Esophagus squamous epithelium (tissue), 5 donors: ENCODE results near the gene ERAS. TPM values are rescaled to one million over a fixed set of nuclear protein-coding genes. Genes with fewer than 3 reads are reported as not detected.
"Not testable (repeated sequence)": the region's sequence is repeated elsewhere in the genome, so short reads cannot be mapped to it uniquely, and the experiment has no call there.

Source experiments
- DNase-seq: peaks from one replicate; lab custom pipeline; 2025; lab: John Stamatoyannopoulos, UW
- H3K27ac ChIP-seq, 4 donors: fragments of 200-600 bp; sonication (generic); one replicate each; pipeline ENCODE4 v1.5.1; 2016 to 2019; ENCODE audit warnings: mild to moderate bottlenecking in 1 of 4
- H3K27me3 ChIP-seq, 4 donors: fragments of 200-600 bp; sonication (generic); 1 replicate in 3 of 4; 2 replicates in 1 of 4; pipeline versions ENCODE4 v1.5.1 to v1.6.0; 2017 to 2021; ENCODE audit warnings: antibody characterized with exemption in 1 of 4
- H3K36me3 ChIP-seq, 3 donors: fragments of 200-600 bp; sonication (generic); one replicate each; pipeline ENCODE4 v1.5.1; 2016 to 2019
- H3K4me1 ChIP-seq, 3 donors: fragments of 200-600 bp; sonication (generic); one replicate each; pipeline ENCODE4 v1.5.1; 2017 to 2019
- H3K4me3 ChIP-seq, 4 donors: fragments of 200-600 bp; sonication (generic); 1 replicate in 3 of 4; 2 replicates in 1 of 4; pipeline ENCODE4 v1.5.1; 2016 to 2019; ENCODE audit warnings: mild to moderate bottlenecking in 2 of 4, moderate library complexity in 1 of 4
- H3K9me3 ChIP-seq, 3 donors: fragments of 200-600 bp; sonication (generic); one replicate each; pipeline ENCODE4 v1.5.1; 2016 to 2019
- POLR2A ChIP-seq, 4 donors: fragments of 450-650 bp; IDR thresholded peaks; one replicate each; pipeline ENCODE4 v1.6.1; 2017; ENCODE audit warnings: antibody characterized with exemption in 4 of 4, mild to moderate bottlenecking in 4 of 4, moderate library complexity in 3 of 4
- WGBS, 2 donors: methylation state at CpG; one replicate each; pipeline ENCODE4 v1.1.5; 2018; 5-methylcytosine and 5-hydroxymethylcytosine counted together
- intact Hi-C: fragments of 100-400 bp; cut with DNase I; formaldehyde crosslinking; loops from one replicate; pipeline ENCODE4 v1.15.0; 2022
- total RNA-seq, 4 donors: library from RNA; depleted of rRNA; stranded (reverse); fragments of >200 nt; gene quantifications; one replicate each; pipeline ENCODE4 v1.1.0, GENCODE V29; 2016
- TF ChIP-seq, protein P1 (sequence below), 6 experiments: fragments of 450-650 bp in 4 of 6; fragments of 200-600 bp in 2 of 6; sonication (generic) in 2 of 6; IDR thresholded peaks; one replicate each; pipeline ENCODE4 v1.5.1; 2016 to 2019; ENCODE audit warnings: antibody characterized with exemption in 6 of 6, mild to moderate bottlenecking in 4 of 6, moderate library complexity in 4 of 6
- donor health status: DM: yes; HTN: yes; CAD: no.

The ERAS gene
- total RNA-seq, 4 donors from 2014 or later, result not detected

DNA sequence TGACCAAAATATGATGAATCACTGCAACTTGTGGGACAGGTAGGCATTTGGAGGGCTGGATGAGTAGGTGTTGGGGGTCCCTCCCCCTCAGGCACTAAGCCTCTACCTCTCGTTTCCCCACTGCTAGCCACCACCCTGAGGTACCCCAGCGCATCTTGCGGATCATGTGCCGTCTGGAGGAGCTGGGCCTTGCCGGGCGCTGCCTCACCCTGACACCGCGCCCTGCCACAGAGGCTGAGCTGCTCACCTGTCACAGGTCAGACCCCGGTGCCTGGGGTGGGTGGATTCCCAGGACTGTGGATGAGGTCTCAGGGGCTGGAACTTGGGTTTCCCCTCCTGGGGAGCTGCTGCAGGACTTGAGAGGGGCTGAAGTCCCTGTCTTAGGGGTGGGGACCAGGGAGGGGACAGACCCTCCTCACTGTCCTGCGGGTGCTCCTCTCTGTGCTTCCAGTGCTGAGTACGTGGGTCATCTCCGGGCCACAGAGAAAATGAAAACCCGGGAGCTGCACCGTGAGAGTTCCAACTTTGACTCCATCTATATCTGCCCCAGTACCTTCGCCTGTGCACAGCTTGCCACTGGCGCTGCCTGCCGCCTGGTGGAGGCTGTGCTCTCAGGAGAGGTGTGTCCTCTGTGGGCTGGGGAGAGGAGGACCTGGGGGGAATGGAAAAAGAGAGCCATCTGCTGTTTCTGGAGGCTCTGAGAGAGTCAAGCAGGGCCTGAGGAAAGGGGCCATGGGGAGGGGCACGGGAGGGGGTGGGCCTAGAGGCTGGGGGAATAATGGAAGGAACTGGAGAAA lies 10.1 kb upstream of the ERAS start:
- no peak for TF ChIP-seq POLR2A (IDR thresholded peaks at IDR 0.05)
- TF ChIP-seq, protein P1, sequence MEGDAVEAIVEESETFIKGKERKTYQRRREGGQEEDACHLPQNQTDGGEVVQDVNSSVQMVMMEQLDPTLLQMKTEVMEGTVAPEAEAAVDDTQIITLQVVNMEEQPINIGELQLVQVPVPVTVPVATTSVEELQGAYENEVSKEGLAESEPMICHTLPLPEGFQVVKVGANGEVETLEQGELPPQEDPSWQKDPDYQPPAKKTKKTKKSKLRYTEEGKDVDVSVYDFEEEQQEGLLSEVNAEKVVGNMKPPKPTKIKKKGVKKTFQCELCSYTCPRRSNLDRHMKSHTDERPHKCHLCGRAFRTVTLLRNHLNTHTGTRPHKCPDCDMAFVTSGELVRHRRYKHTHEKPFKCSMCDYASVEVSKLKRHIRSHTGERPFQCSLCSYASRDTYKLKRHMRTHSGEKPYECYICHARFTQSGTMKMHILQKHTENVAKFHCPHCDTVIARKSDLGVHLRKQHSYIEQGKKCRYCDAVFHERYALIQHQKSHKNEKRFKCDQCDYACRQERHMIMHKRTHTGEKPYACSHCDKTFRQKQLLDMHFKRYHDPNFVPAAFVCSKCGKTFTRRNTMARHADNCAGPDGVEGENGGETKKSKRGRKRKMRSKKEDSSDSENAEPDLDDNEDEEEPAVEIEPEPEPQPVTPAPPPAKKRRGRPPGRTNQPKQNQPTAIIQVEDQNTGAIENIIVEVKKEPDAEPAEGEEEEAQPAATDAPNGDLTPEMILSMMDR (IDR thresholded peaks at IDR 0.05), result no peak
- intact Hi-C loops, result no loop called here
- H3K27ac ChIP-seq, result no peak overlapping the region
- DNase-seq, result no peak
- no peak overlapping the region for H3K4me3 ChIP-seq
- H3K4me1 ChIP-seq, result no peaks in the 10 kb centered on the region
- WGBS, 2 donors, result no CpG with 5 or more reads among the region's 18 CpGs
- H3K36me3 ChIP-seq, result peaks cover 0 to 76% (median 0%) of the 10 kb centered on the region in 3 donors
- H3K27me3 ChIP-seq, result no peaks in the 10 kb centered on the region
- no peaks in the 10 kb centered on the region for H3K9me3 ChIP-seq

DNA sequence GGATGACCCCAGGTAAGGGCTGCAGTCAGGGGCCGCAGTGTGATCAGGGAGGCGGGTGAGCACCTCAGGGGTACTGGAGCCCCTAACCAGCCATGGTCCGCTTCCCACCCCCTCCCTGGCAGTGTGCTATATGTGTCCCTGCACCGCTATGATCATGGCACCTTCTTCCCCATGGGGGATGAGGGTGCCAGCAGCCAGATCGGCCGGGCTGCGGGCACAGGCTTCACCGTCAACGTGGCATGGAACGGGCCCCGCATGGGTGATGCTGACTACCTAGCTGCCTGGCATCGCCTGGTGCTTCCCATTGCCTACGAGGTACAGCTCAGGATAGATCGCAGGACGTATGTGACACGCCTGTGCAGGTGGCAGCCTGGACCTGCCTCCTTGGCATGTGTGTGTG lies 8.2 kb upstream of the ERAS start:
- H3K4me1 ChIP-seq, result no peaks in the 10 kb centered on the region
- no peak for DNase-seq
- WGBS, 2 donors, result 89 to 100% methylated on average over 2 to 7 of the region's 16 CpGs
- H3K27me3 ChIP-seq, result no peaks in the 10 kb centered on the region
- H3K9me3 ChIP-seq, result no peaks in the 10 kb centered on the region
- H3K36me3 ChIP-seq, result peaks cover 0 to 80% (median 0%) of the 10 kb centered on the region in 3 donors
- H3K27ac ChIP-seq, result no peak overlapping the region
- H3K4me3 ChIP-seq, result no peak overlapping the region
- TF ChIP-seq POLR2A (IDR thresholded peaks at IDR 0.05), result no peak
- TF ChIP-seq, protein P1 (IDR thresholded peaks at IDR 0.05), result no peak
- intact Hi-C loops, result no loop called here

DNA sequence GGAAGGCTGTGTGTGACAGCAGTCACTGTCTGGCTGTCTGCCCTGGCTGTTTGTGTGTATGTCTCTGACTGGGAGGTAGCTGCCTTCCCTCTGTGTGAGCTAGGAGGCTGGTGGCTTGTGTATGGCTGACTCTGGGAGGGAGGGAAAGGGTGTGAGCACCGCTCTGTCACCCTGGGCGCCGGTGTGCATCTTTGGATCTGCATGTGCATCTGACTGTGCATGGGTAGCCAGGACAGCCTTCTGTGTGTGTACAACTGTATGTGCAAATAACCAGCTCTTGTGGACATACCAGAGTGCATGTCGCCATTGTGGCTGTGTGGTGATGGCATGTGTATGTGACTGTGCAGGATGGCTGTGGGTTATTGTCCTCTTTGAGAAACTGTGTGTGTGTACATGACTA lies 7.4 kb upstream of the ERAS start:
- 80% methylated on average over 1 of the region's 4 CpGs; no CpG with 5 or more reads in 1 of the 2 donors for WGBS, 2 donors

DNA sequence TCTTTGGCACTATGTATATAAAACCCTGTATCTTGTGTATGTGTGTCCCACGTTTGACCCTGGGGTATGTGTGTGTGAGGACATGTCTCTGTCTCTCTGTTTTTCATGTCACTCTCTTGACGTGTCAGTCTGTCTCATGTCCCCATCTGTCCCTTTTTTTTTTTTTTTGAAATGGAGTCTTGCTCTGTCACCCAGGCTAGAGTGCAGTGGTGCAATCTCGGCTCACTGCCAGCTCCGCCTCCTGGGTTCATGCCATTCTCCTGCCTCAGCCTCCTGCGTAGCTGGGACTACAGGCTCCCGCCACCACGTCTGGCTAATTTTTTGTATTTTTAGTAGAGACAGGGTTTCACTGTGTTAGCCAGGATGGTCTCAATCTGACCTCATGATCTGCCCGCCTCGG lies 6.9 kb upstream of the ERAS start:
- DNase-seq, H3K27me3 ChIP-seq, H3K9me3 ChIP-seq, H3K4me1 ChIP-seq, H3K4me3 ChIP-seq, intact Hi-C loops, H3K27ac ChIP-seq: not testable (repeated sequence)
- WGBS, 2 donors, result 87 to 89% methylated on average over 7 of the region's 9 CpGs
- H3K36me3 ChIP-seq, result peaks cover 0 to 90% (median 0%) of the 10 kb centered on the region in 3 donors

More for the DNA sequence above, 7.4 kb upstream of the ERAS start:
- Histone ChIP-seq H3K27me3 (no peaks in the 10 kb centered on the region), H3K4me3 (no peak overlapping the region), H3K36me3 (peaks cover 0 to 88% (median 0%) of the 10 kb centered on the region in 3 donors), H3K9me3 (no peaks in the 10 kb centered on the region), H3K4me1 (no peaks in the 10 kb centered on the region), H3K27ac (no peak overlapping the region)
- DNase-seq, result no peak
- TF ChIP-seq POLR2A (IDR thresholded peaks at IDR 0.05), result no peak
- TF ChIP-seq, protein P1 (IDR thresholded peaks at IDR 0.05), result no peak
- intact Hi-C loops, result no loop called here

DNA sequence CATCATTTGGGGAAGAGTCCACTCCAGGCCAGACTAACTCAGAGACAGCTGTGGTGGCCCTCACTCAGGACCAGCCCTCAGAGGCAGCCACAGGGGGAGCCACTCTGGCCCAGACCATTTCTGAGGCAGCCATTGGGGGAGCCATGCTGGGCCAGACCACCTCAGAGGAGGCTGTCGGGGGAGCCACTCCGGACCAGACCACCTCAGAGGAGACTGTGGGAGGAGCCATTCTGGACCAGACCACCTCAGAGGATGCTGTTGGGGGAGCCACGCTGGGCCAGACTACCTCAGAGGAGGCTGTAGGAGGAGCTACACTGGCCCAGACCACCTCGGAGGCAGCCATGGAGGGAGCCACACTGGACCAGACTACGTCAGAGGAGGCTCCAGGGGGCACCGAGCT lies 3.3 kb upstream of the ERAS start:
- H3K4me3 ChIP-seq, result no peak overlapping the region
- TF ChIP-seq, protein P1 (IDR thresholded peaks at IDR 0.05), result no peak
- no peak for TF ChIP-seq POLR2A (IDR thresholded peaks at IDR 0.05)
- no peak overlapping the region for H3K27ac ChIP-seq
- peaks cover 0 to 65% (median 0%) of the 10 kb centered on the region in 3 donors for H3K36me3 ChIP-seq
- peaks cover 0 to 6% (median 0%) of the 10 kb centered on the region in 3 donors for H3K9me3 ChIP-seq
- DNase-seq, result no peak
- H3K27me3 ChIP-seq, result peaks cover 0 to 22% (median 0%) of the 10 kb centered on the region in 4 donors
- intact Hi-C loops, result no loop called here
- peaks cover 0 to 10% (median 0%) of the 10 kb centered on the region in 3 donors for H3K4me1 ChIP-seq
- WGBS, 2 donors, result 84% methylated on average over 5 of the region's 6 CpGs; no CpG with 5 or more reads in 1 of the 2 donors
